Umbilical cord (tissue), 2 donors: ENCODE results near the gene B4GALT6. TPM values are rescaled to one million over a fixed set of nuclear protein-coding genes. Genes with fewer than 3 reads are reported as not detected.

Source experiments
- DNase-seq: peaks from one replicate; pipeline ENCODE4 v3.0.0-alpha.2; 2015; ENCODE audit warnings: low spot score
- total RNA-seq: library from RNA; depleted of rRNA; stranded (reverse); fragments of >200 nt; gene quantifications from one replicate; pipeline ENCODE4 v1.2.3, GENCODE V29; 2014; ENCODE audit warnings: low replicate concordance; ENCODE audit not compliant: insufficient read depth

B4GALT6 gene
- total RNA-seq, 1 donor from 2014 or later = 3.9 TPM

GRCh38 chr18:31596081-31596872 is 88.1 kb downstream of the B4GALT6 start:
- no peak for DNase-seq

GRCh38 chr18:31595121-31595771 is 89.1 kb downstream of the B4GALT6 start:
- DNase-seq = no peak

- DNase-seq = no peak
Measured at GRCh38 chr18:31592506-31593157, 91.7 kb downstream of the B4GALT6 start.

GRCh38 chr18:31591628-31592027 is 92.8 kb downstream of the B4GALT6 start, which contains the start of gene TTR:
TSS of gene TTR (plus strand) at chr18:31591877. CDS start at chr18:31591903, 26 bp downstream.
- DNase-seq = no peak

- DNase-seq = no peak
Measured at GRCh38 chr18:31591113-31591512, 93.3 kb downstream of the B4GALT6 start.

- DNase-seq = no peak
Measured at GRCh38 chr18:31590570-31590969, 93.8 kb downstream of the B4GALT6 start.

- DNase-seq = peak; percentile 84
Measured at GRCh38 chr18:31587529-31587928, 96.9 kb downstream of the B4GALT6 start.

GRCh38 chr18:31586616-31587015 is 97.8 kb downstream of the B4GALT6 start:
- DNase-seq = no peak

- DNase-seq = no peak
Measured at GRCh38 chr18:31585991-31586390, 98.4 kb downstream of the B4GALT6 start.

GRCh38 chr18:31583185-31583854 is 101.1 kb downstream of the B4GALT6 start:
- no peak for DNase-seq

GRCh38 chr18:31581498-31582197 is 102.7 kb downstream of the B4GALT6 start:
- peak; percentile 77 for DNase-seq

- DNase-seq = no peak
Measured at GRCh38 chr18:31579375-31579774, 105.0 kb downstream of the B4GALT6 start.

- no peak for DNase-seq
Measured at GRCh38 chr18:31578126-31578525, 106.3 kb downstream of the B4GALT6 start.

- no peak for DNase-seq
Measured at GRCh38 chr18:31577195-31577594, 107.2 kb downstream of the B4GALT6 start.

- no peak for DNase-seq
Measured at GRCh38 chr18:31576670-31577069, 107.7 kb downstream of the B4GALT6 start.

GRCh38 chr18:31575515-31576257 is 108.7 kb downstream of the B4GALT6 start:
- DNase-seq = no peak

GRCh38 chr18:31574359-31574758 is 110.0 kb downstream of the B4GALT6 start:
- no peak for DNase-seq
